ENCODE data around the gene HACD3.

The HACD3 gene

GRCh38 chr15:65530318-65531111, at the start of gene HACD3:
TSS of gene HACD3 (plus strand) at chr15:65530463. CDS start at chr15:65530632, 169 bp downstream.
- H3K9ac ChIP-seq (ENCODE audit: low read length): peak within 1 kb of the TSS; percentile 53
- no peaks in the 10 kb centered on the region for H3K36me3 ChIP-seq (ENCODE audit: insufficient read depth, low read length)
- no peaks in the 10 kb centered on the region for H3K9me3 ChIP-seq (ENCODE audit: low read length)
- H3K27ac ChIP-seq (ENCODE audit: low read depth, low read length): peak within 1 kb of the TSS; percentile 76
- H3K27me3 ChIP-seq (ENCODE audit: control insufficient read depth in 1 of 2, insufficient read depth in 2 of 2, low read length in 2 of 2): no peaks in the 10 kb centered on the region
- H3K4me1 ChIP-seq (ENCODE audit: insufficient read depth, low read length): peaks cover 6% of the 10 kb centered on the region
- H3K4me3 ChIP-seq (ENCODE audit: low read depth in 1 of 2, low read length in 2 of 2): peak within 1 kb of the TSS; percentile 72 to 90

GRCh38 chr15:65484876-65485275, 45.4 kb upstream of the HACD3 start:
- H3K9me3 ChIP-seq (ENCODE audit: low read length): no peaks in the 10 kb centered on the region
- H3K36me3 ChIP-seq (ENCODE audit: insufficient read depth, low read length): peaks cover 27% of the 10 kb centered on the region
- H3K9ac ChIP-seq (ENCODE audit: low read length): no peak overlapping the region
- H3K27me3 ChIP-seq (ENCODE audit: control insufficient read depth in 1 of 2, insufficient read depth in 2 of 2, low read length in 2 of 2): no peaks in the 10 kb centered on the region
- no peaks in the 10 kb centered on the region for H3K4me1 ChIP-seq (ENCODE audit: insufficient read depth, low read length)
- no peak overlapping the region for H3K27ac ChIP-seq (ENCODE audit: low read depth, low read length)
- no peak overlapping the region for H3K4me3 ChIP-seq (ENCODE audit: low read depth in 1 of 2, low read length in 2 of 2)

GRCh38 chr15:65494076-65494475, 36.2 kb upstream of the HACD3 start:
- H3K9me3 ChIP-seq (ENCODE audit: low read length): no peaks in the 10 kb centered on the region
- H3K27ac ChIP-seq (ENCODE audit: low read depth, low read length): no peak overlapping the region
- peaks cover 41% of the 10 kb centered on the region for H3K36me3 ChIP-seq (ENCODE audit: insufficient read depth, low read length)
- no peaks in the 10 kb centered on the region for H3K27me3 ChIP-seq (ENCODE audit: control insufficient read depth in 1 of 2, insufficient read depth in 2 of 2, low read length in 2 of 2)
- H3K9ac ChIP-seq (ENCODE audit: low read length): no peak overlapping the region
- H3K4me1 ChIP-seq (ENCODE audit: insufficient read depth, low read length): no peaks in the 10 kb centered on the region
- no peak overlapping the region for H3K4me3 ChIP-seq (ENCODE audit: low read depth in 1 of 2, low read length in 2 of 2)

GRCh38 chr15:65509321-65509720, 20.9 kb upstream of the HACD3 start:
- Histone ChIP-seq H3K27me3 (ENCODE audit: control insufficient read depth in 1 of 2, insufficient read depth in 2 of 2, low read length in 2 of 2) (no peaks in the 10 kb centered on the region), H3K36me3 (ENCODE audit: insufficient read depth, low read length) (peaks cover 20% of the 10 kb centered on the region), H3K4me1 (ENCODE audit: insufficient read depth, low read length) (peaks cover 12% of the 10 kb centered on the region), H3K27ac (ENCODE audit: low read depth, low read length) (no peak overlapping the region), H3K9me3 (ENCODE audit: low read length) (no peaks in the 10 kb centered on the region), H3K4me3 (ENCODE audit: low read depth in 1 of 2, low read length in 2 of 2) (no peak overlapping the region), H3K9ac (ENCODE audit: low read length) (no peak overlapping the region)

GRCh38 chr15:65512189-65512588, 18.1 kb upstream of the HACD3 start:
- Histone ChIP-seq H3K9me3 (ENCODE audit: low read length) (no peaks in the 10 kb centered on the region), H3K4me3 (ENCODE audit: low read depth in 1 of 2, low read length in 2 of 2) (no peak overlapping the region), H3K27me3 (ENCODE audit: control insufficient read depth in 1 of 2, insufficient read depth in 2 of 2, low read length in 2 of 2) (no peaks in the 10 kb centered on the region), H3K4me1 (ENCODE audit: insufficient read depth, low read length) (peaks cover 36% of the 10 kb centered on the region), H3K36me3 (ENCODE audit: insufficient read depth, low read length) (peaks cover 20% of the 10 kb centered on the region), H3K27ac (ENCODE audit: low read depth, low read length) (no peak overlapping the region), H3K9ac (ENCODE audit: low read length) (no peak overlapping the region)

- Histone ChIP-seq H3K4me1 (ENCODE audit: insufficient read depth, low read length) (peaks cover 36% of the 10 kb centered on the region), H3K27ac (ENCODE audit: low read depth, low read length) (no peak overlapping the region), H3K9ac (ENCODE audit: low read length) (no peak overlapping the region), H3K27me3 (ENCODE audit: control insufficient read depth in 1 of 2, insufficient read depth in 2 of 2, low read length in 2 of 2) (no peaks in the 10 kb centered on the region), H3K36me3 (ENCODE audit: insufficient read depth, low read length) (peaks cover 20% of the 10 kb centered on the region), H3K4me3 (ENCODE audit: low read depth in 1 of 2, low read length in 2 of 2) (no peak overlapping the region), H3K9me3 (ENCODE audit: low read length) (no peaks in the 10 kb centered on the region)
Observed at GRCh38 chr15:65512807-65513416, 17.4 kb upstream of the HACD3 start.

- peaks cover 30% of the 10 kb centered on the region for H3K4me1 ChIP-seq (ENCODE audit: insufficient read depth, low read length)
Observed at GRCh38 chr15:65516997-65517865, 13.0 kb upstream of the HACD3 start, which contains the start of gene DPP8. TSS of gene DPP8 (minus strand) at chr15:65517689. CDS start at chr15:65512553, 5,136 bp downstream.

GRCh38 chr15:65517866-65518207, 12.4 kb upstream of the HACD3 start:
- H3K27ac ChIP-seq (ENCODE audit: low read depth, low read length): peak overlapping the region; percentile 87
- H3K9ac ChIP-seq (ENCODE audit: low read length): no peak overlapping the region
- peaks cover 25% of the 10 kb centered on the region for H3K4me1 ChIP-seq (ENCODE audit: insufficient read depth, low read length)

More at GRCh38 chr15:65516997-65517865, 13.0 kb upstream of the HACD3 start, which contains the start of gene DPP8:
- Histone ChIP-seq H3K27me3 (ENCODE audit: control insufficient read depth in 1 of 2, insufficient read depth in 2 of 2, low read length in 2 of 2) (no peaks in the 10 kb centered on the region), H3K27ac (ENCODE audit: low read depth, low read length) (peak within 1 kb of the TSS; percentile 87), H3K4me3 (ENCODE audit: low read depth in 1 of 2, low read length in 2 of 2) (peak within 1 kb of the TSS; percentile 89 to 99), H3K9me3 (ENCODE audit: low read length) (no peaks in the 10 kb centered on the region), H3K9ac (ENCODE audit: low read length) (peak within 1 kb of the TSS; percentile 83), H3K36me3 (ENCODE audit: insufficient read depth, low read length) (peaks cover 9% of the 10 kb centered on the region)

GRCh38 chr15:65518633-65519285, 11.5 kb upstream of the HACD3 start:
- Histone ChIP-seq H3K27me3 (ENCODE audit: control insufficient read depth in 1 of 2, insufficient read depth in 2 of 2, low read length in 2 of 2) (no peaks in the 10 kb centered on the region), H3K4me3 (ENCODE audit: low read depth in 1 of 2, low read length in 2 of 2) (no peak overlapping the region), H3K9me3 (ENCODE audit: low read length) (no peaks in the 10 kb centered on the region), H3K9ac (ENCODE audit: low read length) (no peak overlapping the region), H3K36me3 (ENCODE audit: insufficient read depth, low read length) (peaks cover 9% of the 10 kb centered on the region), H3K27ac (ENCODE audit: low read depth, low read length) (no peak overlapping the region), H3K4me1 (ENCODE audit: insufficient read depth, low read length) (peaks cover 25% of the 10 kb centered on the region)

More at GRCh38 chr15:65517866-65518207, 12.4 kb upstream of the HACD3 start:
- Histone ChIP-seq H3K27me3 (ENCODE audit: control insufficient read depth in 1 of 2, insufficient read depth in 2 of 2, low read length in 2 of 2) (no peaks in the 10 kb centered on the region), H3K4me3 (ENCODE audit: low read depth in 1 of 2, low read length in 2 of 2) (peak overlapping the region in 1 of 2 donors; percentile 89), H3K36me3 (ENCODE audit: insufficient read depth, low read length) (peaks cover 9% of the 10 kb centered on the region), H3K9me3 (ENCODE audit: low read length) (no peaks in the 10 kb centered on the region)

- Histone ChIP-seq H3K27ac (ENCODE audit: low read depth, low read length) (no peak overlapping the region), H3K4me1 (ENCODE audit: insufficient read depth, low read length) (peaks cover 5% of the 10 kb centered on the region), H3K4me3 (ENCODE audit: low read depth in 1 of 2, low read length in 2 of 2) (no peak overlapping the region), H3K9ac (ENCODE audit: low read length) (no peak overlapping the region), H3K9me3 (ENCODE audit: low read length) (no peaks in the 10 kb centered on the region), H3K27me3 (ENCODE audit: control insufficient read depth in 1 of 2, insufficient read depth in 2 of 2, low read length in 2 of 2) (no peaks in the 10 kb centered on the region), H3K36me3 (ENCODE audit: insufficient read depth, low read length) (no peaks in the 10 kb centered on the region)
Observed at GRCh38 chr15:65521350-65521749, 8.9 kb upstream of the HACD3 start.

GRCh38 chr15:65524226-65524625, 6.0 kb upstream of the HACD3 start:
- H3K36me3 ChIP-seq (ENCODE audit: insufficient read depth, low read length): no peaks in the 10 kb centered on the region
- no peak overlapping the region for H3K27ac ChIP-seq (ENCODE audit: low read depth, low read length)
- no peaks in the 10 kb centered on the region for H3K4me1 ChIP-seq (ENCODE audit: insufficient read depth, low read length)
- no peaks in the 10 kb centered on the region for H3K9me3 ChIP-seq (ENCODE audit: low read length)
- no peak overlapping the region for H3K4me3 ChIP-seq (ENCODE audit: low read depth in 1 of 2, low read length in 2 of 2)
- H3K27me3 ChIP-seq (ENCODE audit: control insufficient read depth in 1 of 2, insufficient read depth in 2 of 2, low read length in 2 of 2): no peaks in the 10 kb centered on the region
- no peak overlapping the region for H3K9ac ChIP-seq (ENCODE audit: low read length)

All from muscle layer of colon (tissue), 2 donors.